ENCODE results near the gene RBMX2.

DNA sequence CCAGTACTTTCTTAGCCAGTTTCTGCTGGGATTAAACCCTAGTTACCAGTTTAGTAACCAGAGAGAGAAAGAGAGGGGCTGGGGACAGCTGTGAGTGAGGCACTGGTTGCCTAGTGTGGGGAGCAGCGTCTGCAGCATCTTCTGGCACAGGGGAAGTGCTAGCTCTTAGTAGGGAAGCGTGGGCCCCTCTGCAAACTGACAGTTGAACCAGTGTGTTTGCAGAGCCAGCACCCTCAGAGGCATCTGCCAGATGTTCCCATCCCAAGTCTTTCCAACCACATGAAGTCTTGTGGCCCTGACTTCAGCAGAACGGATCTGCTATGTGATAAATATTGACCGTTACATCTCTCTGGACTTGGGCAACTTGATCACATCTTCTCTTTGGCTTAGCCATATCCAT is 15.0 kb downstream of the RBMX2 start:
- TF ChIP-seq POLR2A (IDR thresholded peaks at IDR 0.05) (no peak), POLR2AphosphoS5 (IDR thresholded peaks at IDR 0.05) (no peak), EP300 (IDR thresholded peaks at IDR 0.05) (no peak)
- TF ChIP-seq, protein P1, sequence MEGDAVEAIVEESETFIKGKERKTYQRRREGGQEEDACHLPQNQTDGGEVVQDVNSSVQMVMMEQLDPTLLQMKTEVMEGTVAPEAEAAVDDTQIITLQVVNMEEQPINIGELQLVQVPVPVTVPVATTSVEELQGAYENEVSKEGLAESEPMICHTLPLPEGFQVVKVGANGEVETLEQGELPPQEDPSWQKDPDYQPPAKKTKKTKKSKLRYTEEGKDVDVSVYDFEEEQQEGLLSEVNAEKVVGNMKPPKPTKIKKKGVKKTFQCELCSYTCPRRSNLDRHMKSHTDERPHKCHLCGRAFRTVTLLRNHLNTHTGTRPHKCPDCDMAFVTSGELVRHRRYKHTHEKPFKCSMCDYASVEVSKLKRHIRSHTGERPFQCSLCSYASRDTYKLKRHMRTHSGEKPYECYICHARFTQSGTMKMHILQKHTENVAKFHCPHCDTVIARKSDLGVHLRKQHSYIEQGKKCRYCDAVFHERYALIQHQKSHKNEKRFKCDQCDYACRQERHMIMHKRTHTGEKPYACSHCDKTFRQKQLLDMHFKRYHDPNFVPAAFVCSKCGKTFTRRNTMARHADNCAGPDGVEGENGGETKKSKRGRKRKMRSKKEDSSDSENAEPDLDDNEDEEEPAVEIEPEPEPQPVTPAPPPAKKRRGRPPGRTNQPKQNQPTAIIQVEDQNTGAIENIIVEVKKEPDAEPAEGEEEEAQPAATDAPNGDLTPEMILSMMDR (IDR thresholded peaks at IDR 0.05): no peak

Data from sigmoid colon (tissue), 4 donors.